Transverse colon (tissue), 4 donors: ENCODE measurements around the gene NR4A2. TPM values are rescaled to one million over a fixed set of nuclear protein-coding genes. Genes with fewer than 3 reads are reported as not detected.
"Not testable (repeated sequence)": the region's sequence is repeated elsewhere in the genome, so short reads cannot be mapped to it uniquely, and the experiment has no call there.

Experiments
- DNase-seq: peaks from one replicate; pipeline ENCODE4 v3.0.0-alpha.2; 2019
- H3K27ac ChIP-seq, 4 donors: fragments of 200-600 bp; sonication (generic); 2 replicates each; pipeline ENCODE4 v1.5.1; 2016 to 2018; ENCODE audit warnings: inconsistent platforms in 4 of 4
- H3K27me3 ChIP-seq: fragments of 200-600 bp; sonication (generic); 2 replicates; pipeline ENCODE4 v1.5.1; 2017; ENCODE audit warnings: inconsistent platforms
- H3K36me3 ChIP-seq, 4 donors: fragments of 200-600 bp; sonication (generic); 2 replicates each; pipeline ENCODE4 v1.5.1; 2017 to 2019; ENCODE audit warnings: inconsistent platforms in 4 of 4
- H3K4me1 ChIP-seq, 4 donors: fragments of 200-600 bp; sonication (generic); 2 replicates each; pipeline ENCODE4 v1.5.1; 2017 to 2020; ENCODE audit warnings: inconsistent platforms in 4 of 4
- H3K4me3 ChIP-seq, 4 donors: fragments of 200-600 bp; sonication (generic); 1 replicate in 1 of 4; 2 replicates in 3 of 4; pipeline versions ENCODE4 v1.5.1 to v1.6.1; 2017 to 2019; ENCODE audit warnings: inconsistent platforms in 4 of 4
- H3K9me3 ChIP-seq, 2 donors: fragments of 200-600 bp; sonication (generic); 2 replicates each; pipeline ENCODE4 v1.5.1; 2017 to 2019; ENCODE audit warnings: inconsistent platforms in 2 of 2
- CTCF ChIP-seq, 5 experiments: fragments of 200-600 bp in 3 of 5; fragments of 450-650 bp in 2 of 5; sonication (generic) in 3 of 5; IDR thresholded peaks; 1 replicate in 2 of 5; 2 replicates in 3 of 5; pipeline ENCODE4 v1.5.1; 2016 to 2017; ENCODE audit warnings: antibody characterized with exemption in 5 of 5, inconsistent platforms in 3 of 5, mild to moderate bottlenecking in 2 of 5, moderate library complexity in 1 of 5
- EP300 ChIP-seq: sonication (generic); formaldehyde crosslinking; IDR thresholded peaks from one replicate; pipeline ENCODE4 v1.6.1; 2017; ENCODE audit warnings: antibody characterized with exemption, low read depth
- POLR2A ChIP-seq: fragments of 450-650 bp; IDR thresholded peaks from one replicate; pipeline ENCODE4 v1.6.1; 2016; ENCODE audit warnings: antibody characterized with exemption, mild to moderate bottlenecking, moderate library complexity
- POLR2AphosphoS5 ChIP-seq, 3 donors: sonication (generic); formaldehyde crosslinking; IDR thresholded peaks; one replicate each; pipeline ENCODE4 v1.6.1; 2016; ENCODE audit warnings: antibody characterized with exemption in 3 of 3
- WGBS, 2 donors: methylation state at CpG; one replicate each; pipeline ENCODE4 v1.1.5; 2018; ENCODE audit warnings: low coverage in 1 of 2; 5-methylcytosine and 5-hydroxymethylcytosine counted together
- in situ Hi-C, 4 donors: fragments of 200-750 bp; cut with MboI; loops; one replicate each; pipeline versions ENCODE4 v1.15.0 to v1.15.1; 2017; ENCODE audit warnings: low sequenced_read_pairs in 3 of 4, low pct_ligation_motif_present in 1 of 4, low pct_unique_long_range_greater_than_20kb in 1 of 4
- intact Hi-C: fragments of 100-400 bp; cut with DNase I; formaldehyde crosslinking; loops from one replicate; pipeline ENCODE4 v1.15.1; 2023; ENCODE audit warnings: low total_unique reads
- total RNA-seq, 4 donors: library from RNA; depleted of rRNA; stranded (reverse); fragments of >200 nt; gene quantifications; one replicate each; pipeline ENCODE4 v1.1.0, GENCODE V29; 2016

The NR4A2 gene
- total RNA-seq, 4 donors from 2014 or later: 2.9 to 7.4 (median 4.1) TPM

- Histone ChIP-seq H3K27me3 (no peaks in the 10 kb centered on the region), H3K9me3 (no peaks in the 10 kb centered on the region), H3K36me3 (no peaks in the 10 kb centered on the region), H3K4me1 (no peaks in the 10 kb centered on the region), H3K27ac (no peak overlapping the region), H3K4me3 (no peak overlapping the region)
- in situ Hi-C loops (no loop called here), intact Hi-C loops (no loop called here)
- 22 to 33% methylated on average over 1 of the region's 1 CpG for WGBS, 2 donors
- TF ChIP-seq POLR2AphosphoS5 (IDR thresholded peaks at IDR 0.05) (no peak), CTCF (IDR thresholded peaks at IDR 0.05) (no peak), EP300 (no peak), POLR2A (no peak)
- no peak for DNase-seq
Observed at GRCh38 chr2:156300337-156300736, 32.2 kb downstream of the NR4A2 start.

GRCh38 chr2:156294945-156295580 lies 37.5 kb downstream of the NR4A2 start:
- no peak for TF ChIP-seq POLR2A
- TF ChIP-seq CTCF (IDR thresholded peaks at IDR 0.05): no peak
- TF ChIP-seq EP300: no peak
- no peak for TF ChIP-seq POLR2AphosphoS5 (IDR thresholded peaks at IDR 0.05)
- H3K4me1 ChIP-seq: no peaks in the 10 kb centered on the region
- H3K27me3 ChIP-seq: no peaks in the 10 kb centered on the region
- no peaks in the 10 kb centered on the region for H3K36me3 ChIP-seq
- in situ Hi-C loops (no loop called here), intact Hi-C loops (no loop called here)
- H3K4me3 ChIP-seq: no peak overlapping the region
- DNase-seq: no peak
- WGBS, 2 donors: 95 to 97% methylated on average over 8 of the region's 8 CpGs
- H3K27ac ChIP-seq: no peak overlapping the region
- no peaks in the 10 kb centered on the region for H3K9me3 ChIP-seq

- H3K4me3 ChIP-seq, H3K9me3 ChIP-seq, H3K27me3 ChIP-seq, H3K36me3 ChIP-seq, H3K27ac ChIP-seq, in situ Hi-C loops, DNase-seq, H3K4me1 ChIP-seq, intact Hi-C loops: not testable (repeated sequence)
- WGBS, 2 donors: 92% methylated on average over 19 of the region's 29 CpGs; no CpG with 5 or more reads in 1 of the 2 donors
Observed at GRCh38 chr2:156293382-156293781, 39.1 kb downstream of the NR4A2 start.

GRCh38 chr2:156279446-156280150 lies 52.9 kb downstream of the NR4A2 start:
- in situ Hi-C loops: no loop called here
- intact Hi-C loops: no loop called here
- TF ChIP-seq EP300 (no peak), CTCF (IDR thresholded peaks at IDR 0.05) (no peak), POLR2AphosphoS5 (IDR thresholded peaks at IDR 0.05) (no peak), POLR2A (no peak)

More at GRCh38 chr2:156279446-156280150, 52.9 kb downstream of the NR4A2 start:
- DNase-seq: no peak
- no peaks in the 10 kb centered on the region for H3K9me3 ChIP-seq
- no peaks in the 10 kb centered on the region for H3K36me3 ChIP-seq
- 87 to 90% methylated on average over 5 of the region's 5 CpGs for WGBS, 2 donors
- H3K4me1 ChIP-seq: no peaks in the 10 kb centered on the region
- no peak overlapping the region for H3K27ac ChIP-seq
- H3K4me3 ChIP-seq: no peak overlapping the region
- H3K27me3 ChIP-seq: no peaks in the 10 kb centered on the region

Other genes starting within 250 kb of the NR4A2 start
- 100 to 1,000 TPM in 2 of 4 donors, 10 to 100 TPM in 2; 65.5 to 161 (median 98.6) TPM for gene GPD2, start 103.7 kb upstream of the NR4A2 start, total RNA-seq